Measurements from ENCODE around the gene PAOX.

The PAOX gene

DNA sequence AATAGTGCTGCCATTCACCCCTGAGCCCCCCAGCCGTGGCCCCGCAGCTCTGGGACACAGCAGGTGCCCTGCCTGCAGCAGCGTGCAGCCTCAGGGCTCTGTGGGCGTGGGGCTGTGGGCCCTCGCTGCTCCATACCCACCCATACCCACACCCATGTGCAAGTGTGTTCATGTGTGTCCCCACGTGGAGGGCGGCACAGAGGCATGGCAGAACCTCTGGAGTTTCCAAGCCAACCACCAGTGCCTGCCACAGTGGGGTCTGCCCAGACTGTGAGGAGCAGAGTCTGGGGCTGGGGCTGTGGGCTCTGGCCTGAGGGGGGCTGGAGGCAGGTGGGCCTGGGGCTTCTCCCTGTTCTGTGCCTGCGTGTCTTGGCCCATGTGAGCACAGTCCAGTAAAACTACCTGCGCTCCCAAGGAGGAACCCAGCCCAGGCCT lies 29.5 kb upstream of the PAOX start:
- no peak for DNase-seq (ENCODE audit: low read depth in 2 of 2)

- DNase-seq (ENCODE audit: low read depth in 2 of 2): no peak
Measured at GRCh38 chr10:133350283-133350949, 28.6 kb upstream of the PAOX start.

- DNase-seq (ENCODE audit: low read depth in 2 of 2): no peak
Measured at GRCh38 chr10:133350950-133351329, 28.1 kb upstream of the PAOX start.

DNA sequence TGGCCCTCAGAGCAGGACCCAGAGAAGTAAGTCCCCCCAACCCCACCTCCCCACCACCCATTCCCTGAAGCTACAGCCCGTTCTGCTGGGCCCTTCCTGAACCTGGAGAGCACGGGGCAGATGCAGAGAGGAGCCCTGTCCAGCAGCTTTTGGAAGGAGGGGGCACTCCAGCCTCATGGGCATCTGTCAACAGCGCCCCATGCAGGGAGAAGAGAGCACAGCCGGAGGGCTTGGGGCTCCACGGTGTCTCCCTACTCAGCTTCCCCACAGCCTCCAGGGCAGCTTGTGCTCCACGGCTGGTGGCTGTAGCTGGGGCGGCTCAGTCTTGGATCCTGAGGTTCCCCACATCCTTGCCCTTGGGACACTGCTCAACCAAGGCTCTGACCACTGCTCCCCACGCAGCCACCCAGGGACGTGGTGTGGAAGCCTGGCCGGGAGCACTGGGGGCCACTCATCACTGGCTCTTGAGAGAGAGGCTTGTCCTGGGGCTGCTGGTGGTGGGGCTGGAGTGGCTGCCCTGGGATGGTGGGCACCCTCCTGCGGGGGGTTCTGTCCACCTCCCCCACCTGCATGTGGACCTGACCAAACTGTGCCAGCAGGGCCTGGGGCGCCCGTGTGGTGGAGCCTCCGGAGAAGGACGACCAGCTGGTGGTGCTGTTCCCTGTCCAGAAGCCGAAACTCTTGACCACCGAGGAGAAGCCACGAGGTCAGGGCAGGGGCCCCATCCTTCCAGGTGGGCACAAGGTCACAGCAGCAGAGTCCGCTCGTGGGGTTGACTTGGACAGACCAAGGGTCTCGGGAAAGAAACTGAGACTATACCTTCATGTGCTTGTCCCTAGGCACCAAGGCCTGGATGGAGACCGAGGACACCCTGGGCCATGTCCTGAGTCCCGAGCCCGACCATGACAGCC lies 27.4 kb upstream of the PAOX start:
- DNase-seq (ENCODE audit: low read depth in 2 of 2): no peak

- DNase-seq (ENCODE audit: low read depth in 2 of 2): no peak
Measured at GRCh38 chr10:133353202-133353959, 25.7 kb upstream of the PAOX start.

DNA sequence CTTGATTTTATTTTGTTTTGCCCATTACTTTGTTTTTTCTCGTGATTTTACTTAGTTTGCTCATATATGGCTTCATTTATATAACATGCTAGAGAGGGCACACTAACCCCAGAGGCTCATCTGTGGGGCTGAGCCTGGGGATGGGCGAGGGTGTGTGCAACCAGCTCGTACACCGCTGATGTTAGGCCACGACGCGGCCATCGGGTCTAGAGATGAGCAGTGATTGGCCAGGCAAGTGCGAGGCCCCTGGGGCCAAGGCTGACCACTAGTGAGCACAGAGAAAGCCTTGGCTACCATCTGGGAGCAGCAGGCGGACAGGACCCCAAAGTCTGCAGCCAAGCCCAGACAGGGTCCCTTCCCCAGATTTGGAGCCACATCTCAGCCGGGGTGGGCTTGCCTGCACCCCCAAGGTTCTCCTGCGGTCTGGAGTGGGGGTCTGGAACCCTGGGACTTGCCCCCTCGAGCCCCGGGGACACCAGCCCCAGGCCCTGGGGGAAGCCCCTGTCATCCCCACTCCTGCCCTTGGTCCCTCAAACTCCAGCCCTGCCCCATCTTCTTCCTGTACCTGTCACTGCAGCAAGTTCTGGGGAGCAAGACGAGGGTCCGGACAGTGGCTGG lies 25.0 kb upstream of the PAOX start:
- no peak for DNase-seq (ENCODE audit: low read depth in 2 of 2)

GRCh38 chr10:133354672-133355240 lies 24.3 kb upstream of the PAOX start:
- DNase-seq (ENCODE audit: low read depth in 2 of 2): no peak

DNA sequence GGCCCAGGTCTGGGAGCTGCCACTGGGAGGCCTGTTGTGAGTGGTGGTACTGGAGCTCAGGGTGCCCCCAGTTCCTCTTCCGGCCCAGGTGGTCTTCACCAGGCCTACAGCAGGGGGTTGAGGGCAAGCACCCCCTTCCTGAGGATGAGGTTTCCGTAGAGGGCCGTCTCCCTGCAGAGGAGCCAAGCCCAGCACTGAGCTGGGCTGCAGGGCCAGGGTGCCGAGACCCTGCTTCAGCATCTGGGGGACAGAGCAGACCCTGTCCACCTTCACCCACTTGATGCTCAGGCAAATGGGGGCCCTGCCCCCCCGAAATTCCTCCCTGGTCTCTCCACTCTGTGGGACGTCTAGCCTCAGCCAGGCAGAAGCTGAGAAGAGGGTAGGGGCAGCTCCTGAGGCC lies 23.8 kb upstream of the PAOX start:
- no peak for DNase-seq (ENCODE audit: low read depth in 2 of 2)

GRCh38 chr10:133355991-133356390 lies 23.1 kb upstream of the PAOX start:
- DNase-seq (ENCODE audit: low read depth in 2 of 2): no peak

DNA sequence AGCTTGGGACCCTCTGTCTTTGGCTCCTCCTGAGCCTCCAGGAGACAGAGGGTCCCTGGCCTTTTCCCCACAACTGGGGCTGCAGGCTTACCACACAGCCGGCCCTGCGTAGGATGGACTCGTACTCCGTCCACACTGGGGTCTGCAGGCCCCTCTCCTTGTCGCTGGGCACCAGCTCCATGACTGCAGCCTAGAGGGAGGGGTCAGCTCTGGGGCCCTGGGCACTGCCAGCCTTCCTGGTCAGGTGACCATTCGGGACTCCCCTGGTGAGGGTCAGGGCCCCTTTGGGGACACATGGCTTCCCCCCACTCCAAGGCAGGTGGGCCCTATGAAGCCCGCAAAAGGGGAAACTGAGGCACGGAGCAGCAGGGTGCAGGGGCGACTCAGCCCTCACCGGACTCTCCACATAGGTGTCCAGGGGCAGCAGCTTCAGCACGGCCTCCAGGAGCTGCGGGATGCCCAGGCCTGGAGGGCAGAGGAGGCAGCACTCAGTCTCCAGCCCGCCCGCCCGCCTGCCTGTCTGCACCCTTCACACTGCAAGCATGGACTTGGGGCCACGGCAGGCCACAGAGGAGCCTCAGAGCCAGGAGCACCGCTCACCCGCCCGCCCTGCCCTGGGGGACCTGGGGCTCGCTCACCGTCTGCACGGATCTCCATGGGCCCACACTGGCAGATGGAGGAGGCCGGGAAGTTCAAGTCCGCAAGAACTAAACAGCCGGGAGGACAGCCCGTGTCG lies 22.3 kb upstream of the PAOX start:
- no peak for DNase-seq (ENCODE audit: low read depth in 2 of 2)

DNA sequence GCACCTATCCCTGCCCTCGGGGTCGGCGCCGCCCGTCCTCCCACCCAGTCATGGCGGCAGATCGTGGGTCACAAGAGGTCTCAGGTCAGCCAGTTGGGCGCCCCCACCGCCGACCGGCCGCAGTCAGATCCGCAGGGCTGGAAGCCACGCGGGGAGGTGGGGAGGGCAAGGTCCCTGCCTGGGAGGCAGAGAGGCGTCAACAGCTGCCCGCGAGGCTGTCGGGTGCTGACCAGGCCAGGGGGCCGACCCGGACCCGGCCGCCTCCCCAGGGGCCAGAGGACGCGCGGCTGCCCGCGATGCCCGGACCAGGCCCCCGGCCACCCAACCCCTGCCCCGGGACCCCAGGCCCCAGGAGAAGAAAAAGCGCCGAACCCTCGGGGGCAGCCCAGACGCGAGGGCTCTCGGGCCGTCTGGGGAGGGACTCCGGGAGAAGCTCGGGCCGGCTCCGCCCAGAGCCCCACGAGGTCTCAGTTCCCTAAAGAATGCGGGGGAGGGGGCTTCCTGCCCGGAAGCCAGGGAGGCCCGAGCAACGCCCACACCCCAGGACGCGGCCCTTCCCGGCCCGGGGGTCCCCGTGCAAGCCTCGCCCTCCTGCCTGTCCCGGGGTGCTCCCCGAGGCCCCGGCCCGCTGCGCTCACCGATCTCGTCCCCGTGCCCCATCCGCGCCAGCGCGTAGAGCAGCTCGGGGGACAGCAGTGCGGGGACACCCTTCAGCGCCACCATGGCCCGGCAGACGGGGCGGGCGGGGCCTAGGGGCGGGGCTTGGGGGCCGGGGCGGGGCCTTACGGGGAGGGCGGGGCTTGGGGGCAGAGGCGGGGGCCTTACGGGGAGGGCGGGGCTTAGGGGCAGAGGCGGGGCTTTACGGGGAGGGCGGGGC lies 21.5 kb upstream of the PAOX start, which contains the start of gene FUOM:
Gene FUOM, minus strand, starts transcription at position 735 of the 877 bp plus-strand sequence. Its CDS starts 12 bp downstream, at position 723.
- peak; percentile 50 to 64 for DNase-seq (ENCODE audit: low read depth in 2 of 2)

DNA sequence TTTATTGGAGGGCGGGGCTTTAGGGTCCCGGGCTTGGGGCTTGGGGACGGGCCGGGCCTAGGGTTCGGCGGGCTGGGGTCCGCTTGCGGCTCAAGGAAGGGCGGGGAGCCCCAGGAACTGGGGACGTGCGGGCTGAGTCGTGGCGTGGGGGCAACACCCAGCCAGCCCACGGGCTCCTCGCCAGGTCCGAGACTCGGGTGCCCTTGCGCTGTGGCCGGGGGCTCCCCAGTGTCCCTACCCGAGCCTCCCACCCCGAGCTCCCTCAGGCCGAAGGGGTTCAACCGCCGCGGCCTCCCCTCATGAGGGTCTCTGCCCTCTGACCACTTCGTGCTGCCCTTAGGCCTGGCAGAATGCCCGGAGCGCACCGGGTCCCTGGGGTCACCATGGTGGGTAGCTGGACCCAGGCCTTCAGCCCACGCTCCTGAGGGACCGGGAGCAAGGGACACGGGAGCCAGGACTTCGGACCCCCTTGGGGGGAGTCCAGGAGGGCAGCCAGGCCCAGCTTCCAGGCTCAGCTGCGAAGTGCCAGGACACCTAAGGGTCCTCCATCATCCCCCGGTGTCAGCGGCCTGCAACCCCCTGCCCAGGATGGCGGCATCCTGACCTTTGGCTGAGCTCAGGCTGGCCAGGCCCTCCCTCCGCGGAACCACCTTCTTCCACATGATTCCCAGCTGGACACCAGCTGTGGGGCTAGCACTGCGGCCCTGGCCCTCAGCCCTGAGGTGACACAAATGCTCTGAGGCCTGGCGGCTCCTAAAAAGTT lies 20.7 kb upstream of the PAOX start:
- DNase-seq (ENCODE audit: low read depth in 2 of 2): no peak

DNA sequence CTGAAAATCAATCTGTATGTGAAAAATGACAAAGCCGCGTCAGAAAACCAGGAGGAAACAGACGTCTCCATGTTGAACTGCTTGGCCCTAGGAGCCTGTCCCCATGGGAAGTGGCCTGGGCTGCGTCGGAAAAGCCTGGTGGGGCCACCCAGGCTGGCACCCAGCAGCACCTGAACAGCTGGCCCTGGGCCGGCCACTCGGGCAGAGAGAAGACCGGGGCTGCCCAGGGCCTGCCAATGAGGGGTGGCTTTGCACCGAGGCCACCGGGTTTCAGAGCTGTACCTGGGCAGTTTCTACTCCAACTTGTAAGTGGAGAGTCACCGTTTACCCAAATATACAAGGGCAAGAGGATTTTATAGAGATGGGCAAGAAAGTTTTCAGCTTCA lies 20.1 kb upstream of the PAOX start:
- DNase-seq (ENCODE audit: low read depth in 2 of 2): no peak

DNA sequence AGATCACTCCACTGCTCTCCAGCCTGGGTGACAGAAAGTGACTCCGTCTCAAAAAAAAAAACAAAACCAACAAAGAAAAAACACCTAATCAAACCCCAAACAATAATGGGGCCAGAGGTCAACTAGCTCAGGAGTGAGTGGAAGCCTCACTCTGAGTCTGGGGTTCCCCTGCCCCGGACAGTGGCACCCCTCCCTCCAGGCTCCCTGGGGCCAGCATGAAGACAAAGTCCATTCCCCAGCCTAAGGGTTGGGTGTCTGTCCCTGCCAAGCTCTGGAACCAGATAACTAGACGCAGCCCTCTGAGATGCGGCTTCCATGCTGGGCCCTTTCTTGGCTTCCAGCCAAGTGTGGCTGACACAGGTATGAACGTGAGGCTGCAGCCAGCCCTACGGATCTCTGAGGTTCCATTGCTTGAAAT lies 19.5 kb upstream of the PAOX start:
- DNase-seq (ENCODE audit: low read depth in 2 of 2): no peak

DNA sequence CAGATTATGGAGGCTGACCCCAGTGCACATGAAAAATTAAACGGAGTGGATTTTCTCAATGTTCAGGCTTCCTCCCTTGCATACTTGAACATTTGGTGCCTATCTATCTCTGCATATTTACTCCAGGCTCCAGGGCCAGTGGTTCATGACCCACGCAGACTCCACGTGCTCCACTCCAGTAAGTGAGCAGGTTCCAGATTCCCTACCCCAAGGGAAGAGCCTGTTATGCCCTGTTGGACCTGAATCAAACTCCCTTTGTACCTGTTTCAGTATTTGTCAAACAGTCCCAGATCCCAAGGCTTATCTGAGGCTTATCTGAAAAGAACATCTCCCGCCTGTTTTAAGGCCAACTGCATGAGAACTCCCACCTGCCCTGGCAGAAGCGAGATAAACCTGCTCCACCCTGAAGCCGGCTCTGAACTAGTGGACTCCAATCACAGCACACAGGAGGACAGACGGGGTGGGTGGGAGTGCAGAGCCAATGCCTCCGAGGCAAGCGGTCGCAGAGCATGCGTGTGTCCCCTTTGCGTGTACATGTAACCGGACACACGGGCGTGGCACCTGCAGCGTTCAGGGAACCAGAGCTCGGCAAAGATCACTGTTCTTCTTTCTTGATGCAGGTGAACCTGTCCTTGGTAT lies 19.0 kb upstream of the PAOX start:
- DNase-seq (ENCODE audit: low read depth in 2 of 2): no peak

DNA sequence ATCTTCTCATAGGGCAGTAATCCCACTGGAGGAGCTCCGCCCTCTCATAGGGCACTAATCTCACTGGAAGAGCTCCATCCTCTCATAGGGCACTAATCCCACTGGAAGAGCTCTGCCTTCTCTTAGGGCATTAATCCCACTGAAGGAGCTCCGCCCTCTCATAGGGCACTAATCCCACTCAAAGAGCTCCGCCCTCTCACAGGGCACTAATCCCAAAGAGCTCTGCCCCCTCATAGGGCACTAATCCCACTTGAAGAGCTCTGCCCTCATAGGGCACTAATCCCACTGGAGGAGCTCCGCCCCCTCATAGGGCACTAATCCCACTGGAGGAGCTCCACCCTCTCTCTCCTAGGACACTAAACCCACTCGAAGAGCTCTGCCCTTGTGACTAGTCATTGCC lies 17.8 kb upstream of the PAOX start:
- DNase-seq (ENCODE audit: low read depth in 2 of 2): no peak

DNA sequence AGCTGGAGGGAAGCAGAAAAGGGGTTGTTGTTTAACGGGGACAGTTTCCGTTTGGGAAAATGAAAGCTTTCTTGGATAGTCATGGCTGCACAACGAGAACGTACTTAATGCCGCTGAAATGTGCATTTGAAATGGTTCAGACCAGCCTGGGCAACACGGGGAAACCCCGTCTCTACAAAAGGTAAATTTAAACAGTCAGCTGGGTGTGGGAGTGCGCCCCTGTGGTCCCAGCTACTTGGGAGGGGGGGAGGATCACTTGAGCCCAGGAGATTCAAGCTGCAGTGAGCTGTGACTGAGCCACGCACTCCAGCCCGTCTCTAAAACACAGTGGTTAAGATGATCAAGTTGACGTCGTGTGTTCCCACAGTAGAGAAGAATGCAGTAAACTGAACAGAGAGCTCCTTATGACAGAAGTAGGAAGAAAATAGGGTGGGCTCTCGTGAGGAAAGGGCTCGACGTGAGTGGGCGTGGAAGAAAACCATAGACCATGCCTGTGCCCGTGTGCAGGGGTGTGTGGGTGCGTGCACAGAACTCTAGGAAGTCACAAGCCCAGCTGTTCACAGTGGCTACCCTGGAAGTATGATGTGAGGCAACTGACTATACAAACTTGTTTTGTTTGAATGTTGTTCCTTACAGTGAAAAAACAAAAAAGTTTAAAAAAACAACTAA lies 17.2 kb upstream of the PAOX start:
- no peak for DNase-seq (ENCODE audit: low read depth in 2 of 2)

DNA sequence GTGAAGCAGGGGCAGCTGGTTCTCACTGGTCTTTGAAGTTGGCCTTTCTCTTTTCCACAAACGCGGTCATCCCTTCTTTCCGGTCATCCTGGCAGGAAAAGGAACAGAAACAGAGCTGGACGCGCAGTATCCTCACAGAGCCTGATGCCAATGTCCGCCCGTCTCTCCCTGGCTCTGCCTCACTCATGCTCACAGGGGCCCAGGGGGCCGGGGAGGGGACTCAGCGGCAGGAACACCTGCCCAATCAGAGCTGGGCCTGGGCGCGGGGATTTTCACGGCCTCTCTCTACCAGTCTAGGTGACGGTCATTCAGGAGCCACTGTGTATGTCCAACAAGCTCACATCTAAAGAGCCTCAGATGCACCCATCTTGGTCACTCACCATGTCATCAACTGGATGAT lies 16.2 kb upstream of the PAOX start:
- no peak for DNase-seq (ENCODE audit: low read depth in 2 of 2)
